Hippocampal formation (tissue), 2 donors: ENCODE measurements around the gene TJP3.

Experiments used
- DNase-seq, 2 donors: peaks; one replicate each; lab custom pipeline; 2025; lab: John Stamatoyannopoulos, UW

TJP3 gene

GRCh38 chr19:3670796-3671679, 37.1 kb upstream of the TJP3 start:
- DNase-seq = no peak

GRCh38 chr19:3671680-3672574, 36.3 kb upstream of the TJP3 start:
- DNase-seq = no peak

GRCh38 chr19:3672575-3672948, 35.6 kb upstream of the TJP3 start:
- no peak for DNase-seq

- DNase-seq = no peak
Observed at GRCh38 chr19:3672993-3673392, 35.2 kb upstream of the TJP3 start.

GRCh38 chr19:3673506-3674439, 34.4 kb upstream of the TJP3 start:
- no peak for DNase-seq

GRCh38 chr19:3674784-3675543, 33.2 kb upstream of the TJP3 start:
- DNase-seq = no peak

- DNase-seq = no peak
Observed at GRCh38 chr19:3678188-3678587, 30.0 kb upstream of the TJP3 start.

- DNase-seq = no peak
Observed at GRCh38 chr19:3679138-3679537, 29.0 kb upstream of the TJP3 start.

- DNase-seq = no peak
Observed at GRCh38 chr19:3679581-3679980, 28.6 kb upstream of the TJP3 start.

GRCh38 chr19:3680939-3681338, 27.2 kb upstream of the TJP3 start:
- DNase-seq = no peak

- no peak for DNase-seq
Observed at GRCh38 chr19:3682286-3682685, 25.9 kb upstream of the TJP3 start.

- no peak for DNase-seq
Observed at GRCh38 chr19:3682741-3683404, 25.3 kb upstream of the TJP3 start.

- DNase-seq = no peak
Observed at GRCh38 chr19:3683405-3684053, 24.7 kb upstream of the TJP3 start.

- no peak for DNase-seq
Observed at GRCh38 chr19:3684054-3684816, 23.9 kb upstream of the TJP3 start.

GRCh38 chr19:3684817-3685410, 23.3 kb upstream of the TJP3 start:
- no peak for DNase-seq

GRCh38 chr19:3687393-3687773, 20.8 kb upstream of the TJP3 start:
- DNase-seq = no peak

- no peak for DNase-seq
Observed at GRCh38 chr19:3687774-3688706, 20.1 kb upstream of the TJP3 start.
